COLO668 (cell line): ENCODE measurements around the gene TGFB3.
"Not testable (repeated sequence)": the region's sequence is repeated elsewhere in the genome, so short reads cannot be mapped to it uniquely, and the experiment has no call there.

Experiments
- DNase-seq: peaks from one replicate; lab custom pipeline; 2025; ENCODE audit not compliant: unreplicated experiment; lab: John Stamatoyannopoulos, UW

TGFB3 gene

GRCh38 chr14:75961662-75962061 is 20.1 kb downstream of the TGFB3 start:
- DNase-seq: no peak

GRCh38 chr14:75960231-75960630 is 21.6 kb downstream of the TGFB3 start:
- DNase-seq: no peak

- no peak for DNase-seq
Observed at GRCh38 chr14:75959031-75959430, 22.8 kb downstream of the TGFB3 start.

- DNase-seq: no peak
Observed at GRCh38 chr14:75952489-75952888, 29.3 kb downstream of the TGFB3 start.

GRCh38 chr14:75946785-75947184 is 35.0 kb downstream of the TGFB3 start:
- no peak for DNase-seq

GRCh38 chr14:75944607-75945241 is 37.1 kb downstream of the TGFB3 start:
- DNase-seq: no peak

GRCh38 chr14:75941030-75941429 is 40.8 kb downstream of the TGFB3 start:
- DNase-seq: no peak

- DNase-seq: no peak
Observed at GRCh38 chr14:75939200-75939599, 42.6 kb downstream of the TGFB3 start.

- no peak for DNase-seq
Observed at GRCh38 chr14:75934998-75935628, 46.7 kb downstream of the TGFB3 start.

GRCh38 chr14:75933712-75934296 is 48.0 kb downstream of the TGFB3 start:
- no peak for DNase-seq

GRCh38 chr14:75928690-75929181 is 53.1 kb downstream of the TGFB3 start:
- DNase-seq: no peak

GRCh38 chr14:75927564-75928087 is 54.2 kb downstream of the TGFB3 start:
- no peak for DNase-seq

- DNase-seq: no peak
Observed at GRCh38 chr14:75926431-75927115, 55.2 kb downstream of the TGFB3 start.

GRCh38 chr14:75925141-75925840 is 56.5 kb downstream of the TGFB3 start:
- DNase-seq: not testable (repeated sequence)

GRCh38 chr14:75920421-75920820 is 61.4 kb downstream of the TGFB3 start:
- DNase-seq: not testable (repeated sequence)

GRCh38 chr14:75917946-75918335 is 63.9 kb downstream of the TGFB3 start:
- no peak for DNase-seq

- no peak for DNase-seq
Observed at GRCh38 chr14:75917322-75917945, 64.4 kb downstream of the TGFB3 start.

GRCh38 chr14:75915045-75915444 is 66.8 kb downstream of the TGFB3 start:
- DNase-seq: no peak

GRCh38 chr14:75913183-75913582 is 68.6 kb downstream of the TGFB3 start:
- no peak for DNase-seq

- no peak for DNase-seq
Observed at GRCh38 chr14:75911883-75912282, 69.9 kb downstream of the TGFB3 start.
